Effector memory CD4-positive, alpha-beta T cell (primary cell): ENCODE results near the gene VAMP8.
A peak's percentile ranks its signal among the peaks of the same experiment; 100 is the strongest.

ENCODE experiments used
- DNase-seq, 3 donors: peaks; one replicate each; pipeline ENCODE4 v3.0.0-alpha.2; 2020
- H3K27ac ChIP-seq: 2 replicates; pipeline ENCODE4 v1.7.0; 2013; ENCODE audit warnings: mild to moderate bottlenecking, low read length, moderate library complexity; ENCODE audit not compliant: insufficient read depth, poor library complexity, severe bottlenecking
- H3K27me3 ChIP-seq: replicated peaks from 2 replicates; pipeline ENCODE4 v1.7.0; 2013; ENCODE audit warnings: mild to moderate bottlenecking, low read length; ENCODE audit not compliant: insufficient read depth, control insufficient read depth, poor library complexity, severe bottlenecking
- H3K36me3 ChIP-seq: 2 replicates; pipeline ENCODE4 v1.7.0; 2013; ENCODE audit warnings: mild to moderate bottlenecking, low read length, moderate library complexity; ENCODE audit not compliant: control insufficient read depth, insufficient read depth
- H3K4me1 ChIP-seq: 2 replicates; pipeline ENCODE4 v1.7.0; 2013; ENCODE audit warnings: low read length, mild to moderate bottlenecking; ENCODE audit not compliant: control insufficient read depth, insufficient read depth, poor library complexity, severe bottlenecking
- H3K4me3 ChIP-seq: 2 replicates; pipeline ENCODE4 v1.7.0; 2013; ENCODE audit warnings: low read length, low read depth, mild to moderate bottlenecking; ENCODE audit not compliant: insufficient read depth, poor library complexity, severe bottlenecking
- H3K9me3 ChIP-seq: 2 replicates; pipeline ENCODE4 v1.7.0; 2013; ENCODE audit warnings: mild to moderate bottlenecking, low read length, moderate library complexity; ENCODE audit not compliant: control insufficient read depth

Gene VAMP8

GRCh38 chr2:85547089-85547858, 30.1 kb upstream of the VAMP8 start:
- H3K27ac ChIP-seq: no peak overlapping the region
- no peak for DNase-seq
- H3K36me3 ChIP-seq: peaks cover 49% of the 10 kb centered on the region
- H3K4me3 ChIP-seq: no peak overlapping the region
- H3K9me3 ChIP-seq: no peaks in the 10 kb centered on the region
- no peaks in the 10 kb centered on the region for H3K27me3 ChIP-seq
- no peaks in the 10 kb centered on the region for H3K4me1 ChIP-seq

GRCh38 chr2:85547859-85548607, 29.4 kb upstream of the VAMP8 start:
- Histone ChIP-seq H3K9me3 (no peaks in the 10 kb centered on the region), H3K4me3 (no peak overlapping the region), H3K4me1 (no peaks in the 10 kb centered on the region), H3K36me3 (peaks cover 47% of the 10 kb centered on the region), H3K27ac (no peak overlapping the region), H3K27me3 (no peaks in the 10 kb centered on the region)
- DNase-seq: no peak

- H3K36me3 ChIP-seq: peaks cover 50% of the 10 kb centered on the region
- no peak for DNase-seq
- H3K27ac ChIP-seq: no peak overlapping the region
- no peak overlapping the region for H3K4me3 ChIP-seq
- H3K9me3 ChIP-seq: no peaks in the 10 kb centered on the region
- H3K4me1 ChIP-seq: no peaks in the 10 kb centered on the region
- no peaks in the 10 kb centered on the region for H3K27me3 ChIP-seq
These were observed 28.8 kb upstream of the VAMP8 start for GRCh38 chr2:85548608-85548900.

DNA sequence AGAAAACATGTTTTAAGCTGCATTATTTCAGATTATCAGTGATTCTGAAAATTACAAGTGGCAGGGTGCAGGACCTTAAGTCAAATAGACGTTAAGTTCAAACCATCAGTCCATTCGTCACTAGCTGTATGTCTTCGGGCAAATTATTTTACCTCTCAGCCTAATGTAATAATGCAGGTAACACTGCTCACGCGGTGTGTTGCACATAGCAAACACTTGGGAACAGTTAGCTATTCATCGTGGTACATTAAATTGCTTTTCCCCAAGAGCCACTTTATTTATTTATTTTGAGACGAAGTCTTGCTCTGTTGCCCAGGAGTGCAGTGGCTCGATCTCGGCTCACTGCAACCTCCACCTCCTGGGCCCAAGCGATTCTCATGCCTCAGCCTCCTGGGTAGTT, 28.3 kb upstream of the VAMP8 start:
- Histone ChIP-seq H3K4me1 (no peaks in the 10 kb centered on the region), H3K9me3 (no peaks in the 10 kb centered on the region), H3K36me3 (peaks cover 54% of the 10 kb centered on the region), H3K27ac (no peak overlapping the region), H3K4me3 (no peak overlapping the region), H3K27me3 (no peaks in the 10 kb centered on the region)
- DNase-seq: no peak

GRCh38 chr2:85549826-85550225, 27.6 kb upstream of the VAMP8 start:
- Histone ChIP-seq H3K36me3 (peaks cover 54% of the 10 kb centered on the region), H3K27ac (no peak overlapping the region), H3K9me3 (no peaks in the 10 kb centered on the region), H3K4me1 (no peaks in the 10 kb centered on the region), H3K27me3 (no peaks in the 10 kb centered on the region), H3K4me3 (no peak overlapping the region)
- no peak for DNase-seq

GRCh38 chr2:85550486-85550885, 26.9 kb upstream of the VAMP8 start:
- H3K27ac ChIP-seq: no peak overlapping the region
- no peak for DNase-seq
- H3K9me3 ChIP-seq: no peaks in the 10 kb centered on the region
- no peaks in the 10 kb centered on the region for H3K4me1 ChIP-seq
- H3K27me3 ChIP-seq: no peaks in the 10 kb centered on the region
- peaks cover 56% of the 10 kb centered on the region for H3K36me3 ChIP-seq
- H3K4me3 ChIP-seq: no peak overlapping the region

GRCh38 chr2:85551698-85552678, 25.4 kb upstream of the VAMP8 start:
- Histone ChIP-seq H3K27me3 (no peaks in the 10 kb centered on the region), H3K4me1 (no peaks in the 10 kb centered on the region), H3K9me3 (no peaks in the 10 kb centered on the region), H3K27ac (no peak overlapping the region), H3K36me3 (peaks cover 60% of the 10 kb centered on the region), H3K4me3 (no peak overlapping the region)
- peak; percentile 76 to 80 (median 77) for DNase-seq

DNA sequence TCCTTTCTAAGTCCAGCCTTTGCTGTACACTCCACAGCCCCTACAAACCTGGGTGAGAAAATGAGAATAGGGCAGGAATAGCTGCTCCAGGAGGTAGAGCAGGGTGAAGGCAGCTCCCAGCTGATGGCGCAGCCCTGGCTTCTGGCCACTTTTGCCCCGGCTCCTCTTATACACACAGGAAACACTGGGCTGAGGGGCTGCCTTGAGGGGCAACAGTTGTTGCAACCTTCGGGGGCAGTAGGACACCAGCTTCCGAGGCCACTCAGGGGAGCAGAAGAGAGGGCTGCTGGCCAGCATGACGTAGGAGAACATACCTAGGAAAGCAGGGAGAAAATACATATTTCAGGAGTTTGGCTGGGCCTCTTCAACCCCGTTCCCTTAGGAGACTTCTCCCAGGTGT, 24.2 kb upstream of the VAMP8 start:
- Histone ChIP-seq H3K36me3 (peaks cover 65% of the 10 kb centered on the region), H3K27me3 (no peaks in the 10 kb centered on the region)

DNA sequence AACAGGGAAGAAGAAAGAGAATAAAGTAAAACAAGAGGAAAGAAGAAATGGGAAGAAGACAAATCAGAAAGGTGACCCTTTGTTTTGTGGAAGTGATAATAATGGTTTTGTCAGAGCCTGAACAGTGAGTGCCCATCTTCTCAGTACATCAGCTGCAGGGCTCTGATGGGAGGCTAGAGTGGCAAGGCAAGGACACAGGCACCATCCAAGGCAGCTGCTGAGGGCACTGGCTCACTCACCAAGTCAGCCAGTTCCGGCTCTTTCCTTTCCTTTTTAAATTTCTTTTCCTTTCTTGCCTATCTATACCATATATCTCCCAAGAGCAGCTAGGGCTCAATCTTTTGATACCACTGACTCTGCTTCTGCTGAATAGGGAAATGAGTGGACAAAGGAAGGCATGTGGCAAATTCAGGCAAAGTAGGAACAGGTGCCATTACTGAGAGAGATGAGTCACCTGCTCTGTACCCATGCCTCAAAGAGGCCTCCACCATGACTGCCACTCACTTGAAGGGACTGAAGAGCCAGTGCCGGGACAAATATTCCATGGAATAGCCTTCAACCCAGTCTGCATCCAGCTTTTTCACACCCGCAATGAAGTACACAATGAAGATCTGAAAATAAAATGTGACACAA, 22.3 kb upstream of the VAMP8 start:
- no peak for DNase-seq
- H3K4me3 ChIP-seq: no peak overlapping the region
- no peaks in the 10 kb centered on the region for H3K27me3 ChIP-seq
- H3K4me1 ChIP-seq: peaks cover 3% of the 10 kb centered on the region
- peaks cover 62% of the 10 kb centered on the region for H3K36me3 ChIP-seq
- H3K9me3 ChIP-seq: no peaks in the 10 kb centered on the region
- no peak overlapping the region for H3K27ac ChIP-seq

More for the DNA sequence above, 24.2 kb upstream of the VAMP8 start:
- H3K27ac ChIP-seq: no peak overlapping the region
- H3K9me3 ChIP-seq: no peaks in the 10 kb centered on the region
- no peak for DNase-seq
- no peaks in the 10 kb centered on the region for H3K4me1 ChIP-seq
- no peak overlapping the region for H3K4me3 ChIP-seq
